ENCODE data around the gene CLDND1.

The CLDND1 gene

DNA sequence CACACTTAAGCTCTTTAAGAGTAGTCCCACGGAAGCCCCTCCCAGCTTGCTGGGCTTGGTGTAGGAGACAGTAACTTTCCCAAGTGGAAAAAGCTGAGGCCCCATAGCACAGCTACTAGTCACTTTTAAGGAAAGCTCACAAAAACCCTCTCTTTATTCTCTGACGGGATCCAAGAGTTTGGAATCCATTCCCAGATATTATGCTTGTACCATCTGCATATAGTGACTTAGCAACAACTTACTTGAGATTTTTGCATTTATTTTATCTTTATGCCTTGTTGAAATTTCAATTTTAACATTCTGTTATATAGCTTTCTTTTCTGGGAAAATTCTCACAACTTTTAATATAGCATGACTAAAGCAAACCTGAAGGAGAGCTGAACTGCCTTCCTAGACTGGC is 28.5 kb upstream of the CLDND1 start:
- no peak for DNase-seq

DNA sequence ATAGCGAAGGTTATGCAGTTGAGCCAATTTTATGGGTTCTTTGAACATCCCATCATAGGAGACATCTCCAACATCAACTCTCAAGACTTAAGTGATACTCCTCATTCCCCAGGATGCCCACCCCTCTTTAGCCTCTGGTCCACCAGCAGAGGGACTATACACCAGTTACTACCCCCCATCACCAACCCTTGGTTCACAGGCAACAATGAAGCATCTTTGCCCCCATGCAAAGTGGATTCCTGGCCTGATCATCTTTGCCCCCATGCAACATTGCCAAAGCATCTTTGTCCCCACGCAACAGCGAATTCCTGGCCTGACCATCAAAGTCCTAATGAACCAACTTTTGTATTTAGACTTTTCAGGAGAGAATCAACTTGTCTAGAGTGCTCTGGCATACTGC is 28.1 kb upstream of the CLDND1 start:
- no peak for DNase-seq

DNA sequence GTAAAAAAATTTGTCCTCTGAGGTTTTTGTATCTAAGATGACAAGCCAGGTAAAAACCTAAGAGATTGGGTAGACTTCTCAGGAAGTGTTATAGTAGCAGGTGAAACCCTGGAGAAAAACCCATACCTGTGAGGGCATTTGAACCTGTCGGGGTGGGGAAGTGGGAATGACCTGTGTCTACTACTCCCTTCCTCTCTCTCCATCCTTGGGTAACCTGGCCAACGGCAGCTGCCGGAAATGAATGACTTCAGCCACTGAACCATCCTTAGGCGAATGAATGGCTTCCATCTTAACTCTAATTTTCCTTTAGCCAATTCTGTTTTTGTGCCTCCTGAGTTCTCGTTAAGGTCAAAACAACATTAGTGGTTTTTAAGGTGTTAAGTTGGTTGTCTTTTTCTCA is 25.8 kb upstream of the CLDND1 start:
- DNase-seq, result no peak

DNA sequence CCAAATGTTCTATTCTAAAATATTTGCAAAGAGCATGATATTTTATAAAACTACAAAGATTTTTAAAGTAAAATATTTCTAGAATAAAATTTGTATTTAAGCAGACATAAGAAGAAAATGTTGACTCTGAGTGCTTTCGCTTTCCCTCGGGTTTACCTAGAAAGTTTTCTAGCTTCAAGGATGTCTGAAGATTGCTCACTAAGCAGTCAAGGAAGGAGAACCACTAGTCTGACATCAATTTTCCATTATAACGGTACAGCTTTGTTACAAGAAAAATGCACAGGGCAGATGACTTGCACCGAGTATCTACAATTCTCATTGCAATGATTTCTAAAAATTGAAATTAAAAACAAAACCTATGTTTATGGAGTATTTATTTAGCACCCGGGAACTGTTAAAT is 23.2 kb upstream of the CLDND1 start:
- no peak for DNase-seq

DNA sequence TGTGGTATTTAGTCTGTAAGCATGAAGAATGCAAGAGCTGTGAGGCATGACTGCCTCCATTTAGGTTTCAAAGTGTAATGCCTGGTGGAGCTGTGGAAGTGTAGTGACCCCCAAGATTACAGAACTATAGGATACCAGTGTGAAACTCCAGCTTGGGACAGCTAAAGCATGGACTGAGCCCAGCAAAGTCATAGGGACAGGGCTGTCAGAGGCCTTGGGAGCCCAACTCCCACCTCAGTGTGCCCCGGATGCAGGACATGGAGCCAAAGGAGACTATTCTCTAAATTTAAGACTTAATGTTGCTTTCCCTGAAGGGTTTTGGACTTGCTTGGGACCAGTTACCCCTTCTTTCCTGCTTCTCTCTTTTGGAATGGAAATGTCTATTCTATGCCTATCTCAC is 19.9 kb upstream of the CLDND1 start:
- no peak for DNase-seq

DNA sequence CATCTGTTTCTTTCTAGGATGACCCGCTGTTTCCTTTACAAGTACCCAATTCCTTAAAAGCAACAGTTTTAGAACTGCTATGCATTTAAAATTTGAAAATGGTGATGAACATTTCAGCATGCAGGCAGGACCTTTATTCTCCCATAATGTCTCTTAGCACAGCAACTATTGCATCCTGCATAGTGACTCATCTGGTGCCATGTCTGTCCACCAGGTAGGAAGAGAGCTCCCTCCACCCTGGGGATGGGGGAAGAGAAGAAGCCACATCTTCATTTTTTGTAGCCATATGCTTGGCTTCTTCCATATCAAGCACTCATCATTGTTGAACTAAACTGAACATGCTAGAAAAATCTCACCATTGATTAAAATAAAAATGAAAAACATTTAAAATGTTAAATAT is 19.0 kb upstream of the CLDND1 start:
- DNase-seq, result no peak

DNA sequence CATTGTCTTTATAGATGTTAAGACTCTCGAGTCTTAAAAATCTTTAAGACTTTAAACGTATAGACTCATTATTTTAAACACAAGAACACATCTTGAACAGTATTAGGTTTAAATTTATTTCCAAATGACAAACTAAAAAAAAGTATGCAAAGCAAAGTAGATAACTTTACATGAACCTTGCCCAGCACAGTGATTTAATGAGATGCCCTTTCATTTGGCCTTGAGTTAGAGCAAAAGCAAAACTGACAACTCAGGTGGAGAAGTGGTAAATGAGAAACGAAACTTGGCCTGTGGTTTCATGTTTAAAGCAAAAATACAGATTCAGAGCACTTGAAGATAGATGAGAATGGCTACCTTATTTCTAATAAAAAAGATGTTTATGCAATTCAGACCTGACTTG is 17.6 kb upstream of the CLDND1 start:
- DNase-seq, result no peak

DNA sequence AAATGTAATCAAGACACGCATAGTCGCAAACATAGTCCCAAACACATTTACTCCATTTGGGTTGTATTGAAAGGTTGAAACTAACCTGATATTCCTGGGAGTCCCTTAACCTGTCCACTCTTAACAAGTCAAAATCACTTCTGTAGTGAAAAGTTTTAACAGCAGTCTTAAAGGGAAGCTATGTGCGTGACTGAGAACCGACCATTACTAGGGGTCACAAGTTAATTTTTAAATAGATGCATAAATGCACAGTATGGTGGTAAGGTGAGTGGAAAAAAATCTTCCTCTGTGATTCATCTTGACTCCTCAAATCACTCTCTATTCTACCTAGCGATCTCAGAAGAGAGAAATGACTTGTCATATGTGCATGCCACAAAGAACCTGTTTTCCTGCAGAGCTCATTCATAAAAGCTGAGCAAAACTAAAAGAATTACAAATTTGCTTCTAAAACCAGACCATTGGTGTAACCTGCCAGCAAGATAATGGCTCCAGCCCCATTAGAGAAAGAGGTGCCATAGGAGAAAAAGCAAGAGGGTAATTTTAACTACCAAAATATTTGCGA is 13.8 kb upstream of the CLDND1 start:
- no peak for DNase-seq

DNA sequence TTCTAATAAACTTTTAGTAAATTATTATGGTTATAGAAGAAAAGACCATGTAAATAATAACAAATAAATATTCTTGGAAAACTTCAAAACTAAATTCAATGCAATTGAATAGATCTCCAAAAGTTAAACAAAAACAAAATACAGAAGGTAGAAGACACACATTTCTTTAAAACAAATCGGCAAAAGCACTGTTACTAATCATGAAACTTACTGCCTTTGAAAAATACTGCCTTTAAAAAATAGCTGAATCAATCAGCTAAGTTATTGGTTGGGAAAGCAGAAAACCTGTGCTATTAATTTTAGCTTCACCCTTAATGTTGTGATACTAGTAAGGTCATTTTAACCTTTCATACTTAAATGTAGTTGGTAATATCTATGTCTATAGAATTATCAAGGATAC is 12.0 kb upstream of the CLDND1 start:
- no peak for DNase-seq

DNA sequence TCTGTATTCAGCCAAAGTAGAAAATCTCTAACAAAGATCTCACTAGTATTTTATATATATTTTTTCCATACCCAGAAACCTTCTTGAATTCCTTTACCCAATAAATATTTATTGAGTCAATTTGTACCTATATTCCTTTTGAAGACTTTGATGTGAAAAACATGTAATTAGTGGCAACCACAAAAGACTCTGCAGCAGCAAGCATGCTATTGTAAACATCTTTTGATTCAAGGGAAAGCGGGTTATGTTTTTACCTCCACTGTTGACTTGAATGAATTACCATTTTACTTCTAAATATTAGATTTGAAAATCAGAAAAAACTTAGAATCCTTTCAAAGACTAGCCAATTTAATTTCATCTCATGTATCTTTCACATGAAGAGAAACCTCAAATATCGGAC is 11.5 kb upstream of the CLDND1 start:
- no peak for DNase-seq

DNA sequence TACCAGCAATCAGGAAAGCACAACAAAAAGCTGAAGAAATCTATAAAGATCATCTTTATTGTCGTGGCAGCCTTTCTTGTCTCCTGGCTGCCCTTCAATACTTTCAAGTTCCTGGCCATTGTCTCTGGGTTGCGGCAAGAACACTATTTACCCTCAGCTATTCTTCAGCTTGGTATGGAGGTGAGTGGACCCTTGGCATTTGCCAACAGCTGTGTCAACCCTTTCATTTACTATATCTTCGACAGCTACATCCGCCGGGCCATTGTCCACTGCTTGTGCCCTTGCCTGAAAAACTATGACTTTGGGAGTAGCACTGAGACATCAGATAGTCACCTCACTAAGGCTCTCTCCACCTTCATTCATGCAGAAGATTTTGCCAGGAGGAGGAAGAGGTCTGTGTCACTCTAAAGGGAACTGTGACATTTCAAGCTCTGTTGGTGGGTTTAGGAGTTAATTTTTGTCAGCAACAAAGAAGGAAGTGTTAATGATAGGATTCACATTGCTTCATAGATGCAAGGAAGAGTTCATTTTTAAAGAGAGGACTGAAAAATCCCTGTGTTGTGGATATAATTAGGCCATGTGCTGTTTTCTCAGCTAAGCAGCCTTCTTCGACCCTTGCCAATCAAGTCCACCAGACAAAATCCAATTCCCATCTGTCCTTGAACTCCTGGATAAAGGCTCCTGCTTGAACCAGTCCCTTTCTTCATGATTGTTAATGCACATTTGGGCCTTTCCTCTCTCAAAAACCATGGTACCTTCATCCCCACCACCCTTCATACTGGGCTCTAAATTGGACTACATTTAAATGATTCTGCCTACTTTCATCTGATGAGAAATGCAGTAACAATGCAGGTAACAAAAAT is 10.2 kb upstream of the CLDND1 start:
- no peak for DNase-seq

DNA sequence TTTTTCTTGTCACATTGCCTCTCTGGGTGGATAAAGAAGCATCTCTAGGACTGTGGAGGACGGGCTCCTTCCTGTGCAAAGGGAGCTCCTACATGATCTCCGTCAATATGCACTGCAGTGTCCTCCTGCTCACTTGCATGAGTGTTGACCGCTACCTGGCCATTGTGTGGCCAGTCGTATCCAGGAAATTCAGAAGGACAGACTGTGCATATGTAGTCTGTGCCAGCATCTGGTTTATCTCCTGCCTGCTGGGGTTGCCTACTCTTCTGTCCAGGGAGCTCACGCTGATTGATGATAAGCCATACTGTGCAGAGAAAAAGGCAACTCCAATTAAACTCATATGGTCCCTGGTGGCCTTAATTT is 9.6 kb upstream of the CLDND1 start:
- no peak for DNase-seq

DNA sequence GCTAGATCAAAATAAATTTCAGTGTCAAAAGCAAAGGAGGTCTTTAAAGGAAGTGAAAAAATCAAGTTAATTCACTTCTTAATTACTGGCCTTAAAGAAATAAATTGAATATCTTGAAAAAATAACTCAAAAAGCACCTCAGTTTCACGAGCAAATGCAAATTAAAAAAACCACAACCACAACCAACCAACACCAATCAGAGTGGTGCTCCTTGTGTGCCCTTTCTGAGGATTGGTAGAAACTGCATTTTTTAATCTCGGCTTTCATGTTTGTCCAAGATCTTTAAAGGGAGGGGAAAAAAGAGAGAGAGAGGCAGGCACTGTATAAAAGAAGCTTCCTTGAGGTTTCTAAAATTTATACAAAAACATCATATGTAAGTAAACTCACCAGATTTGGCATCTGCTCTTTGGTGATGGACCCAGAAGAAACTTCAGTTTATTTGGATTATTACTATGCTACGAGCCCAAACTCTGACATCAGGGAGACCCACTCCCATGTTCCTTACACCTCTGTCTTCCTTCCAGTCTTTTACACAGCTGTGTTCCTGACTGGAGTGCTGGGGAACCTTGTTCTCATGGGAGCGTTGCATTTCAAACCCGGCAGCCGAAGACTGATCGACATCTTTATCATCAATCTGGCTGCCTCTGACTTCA is 9.0 kb upstream of the CLDND1 start, which contains the start of gene GPR15:
TSS of gene GPR15 (plus strand) at position 357 of the 653 bp plus-strand sequence. CDS start at position 413, 56 bp downstream.
- DNase-seq, result no peak

DNA sequence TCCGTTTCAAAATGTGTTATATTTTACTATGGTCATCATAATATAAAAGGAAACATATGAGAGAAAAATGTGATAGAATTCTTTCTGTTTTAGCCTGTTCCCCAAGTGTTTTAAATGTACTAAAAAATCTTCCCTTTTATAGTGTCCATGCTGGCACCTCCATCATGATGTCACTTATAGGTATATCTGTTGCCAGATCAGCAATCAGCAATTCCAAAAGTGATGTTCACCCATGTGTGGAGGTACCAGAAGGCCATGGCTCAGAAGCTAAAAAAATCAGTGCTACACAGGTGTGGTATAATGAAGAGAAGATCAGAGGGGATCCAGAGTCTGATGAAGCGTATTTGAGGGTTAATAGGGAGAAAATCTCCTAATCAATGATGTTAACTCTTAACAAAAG is 8.0 kb upstream of the CLDND1 start:
- no peak for DNase-seq

DNA sequence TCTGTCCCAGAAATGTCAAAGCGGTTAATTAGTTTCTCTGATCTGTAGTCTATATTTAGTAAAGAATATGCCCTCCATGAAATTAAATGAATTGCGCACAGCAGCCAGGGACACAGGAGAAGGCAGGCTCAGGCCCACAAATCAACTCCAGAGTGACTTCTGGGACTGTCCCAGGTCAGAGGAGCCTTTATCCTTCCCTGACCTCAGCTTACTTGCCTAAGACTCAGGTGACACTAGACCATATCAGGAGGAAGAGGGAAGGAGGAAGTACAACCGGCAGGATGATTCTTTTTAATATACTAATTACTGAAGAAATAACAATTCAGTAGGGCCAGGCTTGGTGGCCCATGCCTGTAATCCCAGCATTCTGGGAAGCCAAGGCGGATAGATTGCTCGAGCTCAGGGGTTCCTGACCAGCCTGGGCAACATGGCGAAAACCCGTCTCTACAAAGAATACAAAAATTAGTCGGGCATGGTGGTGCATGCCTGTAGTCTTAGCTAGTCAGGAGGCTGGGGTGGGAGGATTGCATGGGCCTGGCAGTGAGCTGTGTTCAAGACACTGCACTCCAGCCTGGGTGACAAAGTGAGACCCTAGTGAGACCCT is 7.3 kb upstream of the CLDND1 start:
- no peak for DNase-seq

DNA sequence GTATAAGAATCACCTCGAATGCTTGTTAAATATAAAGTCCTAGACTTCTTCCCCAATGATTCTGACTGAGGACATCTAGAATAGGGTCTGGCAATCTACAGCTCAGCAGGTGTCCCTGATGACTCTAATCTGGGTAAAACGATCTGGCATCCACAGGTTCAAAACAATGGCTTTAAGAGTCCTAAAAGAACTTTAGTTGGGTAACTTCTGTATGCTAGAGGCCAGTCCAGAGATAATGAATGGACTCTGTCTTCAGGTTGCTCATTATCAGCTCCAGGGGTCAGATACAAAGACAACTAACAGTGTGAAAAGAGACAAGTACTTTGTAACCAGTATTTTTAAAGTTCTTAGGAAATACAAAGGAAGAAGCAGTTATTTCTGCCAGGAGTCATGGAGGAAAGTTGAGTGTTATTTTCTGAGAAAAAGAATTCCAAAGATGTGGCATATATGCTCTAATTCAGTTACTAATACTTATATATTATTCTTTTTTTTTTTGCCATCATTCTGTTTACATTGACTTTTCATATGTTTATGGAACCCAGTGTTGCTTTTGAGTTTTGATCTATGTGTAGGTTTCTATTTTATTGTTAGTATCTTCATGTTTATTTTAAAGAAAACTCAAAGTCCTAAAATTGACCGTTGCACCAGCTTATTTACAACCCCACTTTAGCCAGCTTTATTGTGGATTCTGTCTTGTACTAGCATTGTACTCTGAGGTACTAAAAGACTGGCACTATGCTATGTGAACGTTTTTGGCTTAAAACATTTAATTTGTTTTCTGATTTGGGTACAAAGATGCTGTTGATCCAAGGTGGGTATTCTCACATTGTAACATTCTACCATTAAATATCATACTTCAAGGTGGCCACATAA is 6.0 kb upstream of the CLDND1 start:
- no peak for DNase-seq

DNA sequence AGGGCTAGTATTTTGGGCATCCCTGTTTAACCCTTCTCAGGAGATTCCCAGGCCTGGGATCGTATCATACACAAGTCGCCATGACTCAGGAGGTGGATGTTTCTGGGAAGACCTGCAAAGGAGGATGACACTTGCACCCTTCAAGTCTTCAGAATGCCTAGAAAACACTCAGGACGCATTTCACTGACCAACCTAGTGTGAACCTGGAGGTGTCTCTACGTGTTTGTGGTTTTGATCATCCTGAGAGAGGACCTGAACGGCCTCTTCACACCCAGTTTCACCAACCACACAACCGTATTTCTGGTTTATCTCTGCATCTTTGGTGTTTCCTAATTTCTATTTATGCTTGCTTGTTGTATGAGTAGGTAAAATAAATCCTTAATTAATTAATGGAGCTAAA is 2.8 kb upstream of the CLDND1 start:
- DNase-seq, result no peak

DNA sequence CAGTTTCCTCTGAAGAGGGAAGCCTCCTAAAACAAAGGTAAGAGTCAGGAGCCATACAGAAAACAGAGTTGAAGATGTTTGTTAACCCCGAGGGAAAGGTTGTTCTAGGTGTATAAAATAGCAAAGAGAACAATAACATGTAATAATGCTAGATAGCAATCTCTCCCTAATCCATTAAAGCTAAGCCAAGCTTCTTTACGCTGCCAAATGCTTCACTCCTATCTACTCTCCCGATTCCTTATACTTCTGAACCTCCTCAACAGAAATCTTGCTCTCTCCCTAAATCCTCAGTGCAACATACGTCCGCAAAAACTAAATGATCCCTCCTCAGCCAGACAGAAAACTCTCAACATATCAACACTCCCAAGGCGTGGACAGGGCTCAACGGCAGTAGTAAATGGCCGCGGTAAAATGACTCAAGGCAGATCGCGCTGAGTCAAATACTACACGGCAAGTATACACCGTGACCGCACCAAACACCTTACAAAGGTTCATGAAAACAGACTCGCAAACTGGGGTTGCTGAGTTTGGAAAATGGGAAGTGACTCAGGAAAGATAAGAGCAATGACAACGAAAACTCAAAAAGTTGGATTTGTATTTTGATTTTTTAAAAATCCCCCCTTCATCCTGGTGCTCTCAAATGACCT is 682 bp downstream of the CLDND1 start:
- DNase-seq, result peak; percentile 25 to 62

DNA sequence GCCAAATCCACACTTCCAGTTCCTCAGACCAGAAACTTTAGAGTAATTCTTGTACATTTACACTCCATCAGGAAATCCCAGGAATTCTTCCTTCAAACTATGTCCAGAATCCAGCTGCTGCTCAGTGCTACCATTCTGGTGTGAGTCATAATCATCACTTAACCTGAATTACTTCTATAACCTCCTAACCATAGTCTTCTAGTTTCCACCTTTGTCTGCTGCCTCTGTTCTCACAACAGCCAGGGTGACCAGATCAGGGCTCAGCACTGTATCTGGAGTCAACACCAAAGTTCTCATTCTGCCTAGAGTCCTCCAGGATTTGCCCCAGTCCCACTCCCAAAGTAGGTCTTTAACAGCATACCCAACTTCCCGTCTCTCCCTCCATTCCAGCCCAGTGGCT is 3.4 kb downstream of the CLDND1 start:
- no peak for DNase-seq

DNA sequence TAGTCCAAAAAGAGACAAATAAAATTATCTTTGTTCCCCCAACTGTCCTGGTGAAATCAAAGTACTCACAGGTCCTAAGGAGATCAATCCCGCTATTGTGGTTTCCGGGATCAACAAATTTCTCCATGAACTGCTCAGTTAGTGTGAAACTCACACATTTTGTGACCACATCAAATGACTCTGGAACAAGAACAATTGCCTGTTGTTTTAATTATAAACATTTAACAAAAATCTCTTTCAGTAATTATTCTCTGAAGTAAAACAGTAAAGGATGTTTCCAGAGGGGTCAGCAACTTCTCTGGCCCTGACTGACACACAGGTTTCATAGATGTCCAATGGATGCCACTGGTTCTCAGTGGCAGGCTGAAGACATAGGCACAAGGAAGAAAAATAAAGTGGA is 3.9 kb downstream of the CLDND1 start:
- no peak for DNase-seq

DNA sequence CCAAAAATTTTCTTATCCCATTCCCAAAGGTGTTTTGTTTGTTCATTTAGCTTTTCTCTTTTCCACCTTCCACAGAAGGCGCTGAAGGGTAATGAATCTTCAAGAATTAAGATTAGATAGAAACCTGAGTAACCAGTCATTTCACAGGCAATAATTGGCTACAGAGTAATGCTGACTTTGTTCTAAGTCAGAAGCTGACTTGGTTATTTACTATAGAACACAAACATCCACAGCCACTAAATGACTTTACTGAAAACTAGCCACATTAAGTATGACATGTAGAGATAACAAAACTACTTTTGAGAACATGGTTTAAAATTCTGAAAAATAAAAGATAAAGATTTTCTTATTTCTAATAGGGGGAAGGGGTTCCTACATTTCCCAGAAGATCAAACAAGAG is 7.8 kb downstream of the CLDND1 start:
- DNase-seq, result no peak

DNA sequence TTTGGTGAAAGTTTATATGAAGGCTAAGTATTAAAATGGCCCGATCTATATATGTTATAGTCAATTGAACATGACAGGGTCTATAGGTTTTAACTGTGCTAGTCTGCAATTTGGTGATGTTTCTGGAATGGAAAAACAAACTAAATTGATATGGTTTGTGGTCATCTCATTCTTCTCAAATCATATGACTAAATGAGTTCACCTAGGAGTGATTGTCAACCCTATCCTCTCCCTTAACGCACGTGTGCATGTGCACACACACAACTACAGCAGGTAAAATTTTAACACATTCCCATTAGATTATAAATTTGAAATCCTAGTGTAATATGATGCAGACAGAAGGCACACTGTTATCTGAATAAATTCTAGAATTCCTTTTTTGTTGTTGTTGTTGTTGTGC is 9.0 kb downstream of the CLDND1 start:
- no peak for DNase-seq

Data from SW 1271 (cell line).